Activated T-helper 17 cell treated with anti-CD3 and anti-CD28 coated beads, Interleukin-2, amount 50 U/mL, for 72 hours (primary cell): ENCODE data around the gene ILK. TPM values are rescaled to one million over a fixed set of nuclear protein-coding genes. Genes with fewer than 3 reads are reported as not detected.

Experiments used
- ATAC-seq: fragments of 150-1000 bp; cut with Tn5 transposase; replicated peaks from 2 replicates; pipeline ENCODE4 v1.10.0; 2021; ENCODE audit warnings: mild to moderate bottlenecking, moderate library complexity
- H3K27ac Mint-ChIP-seq: one replicate; pipeline ENCODE4 v1.8.0; 2022; ENCODE audit warnings: mixed read lengths
- H3K27me3 Mint-ChIP-seq: one replicate; pipeline ENCODE4 v1.8.0; 2022; ENCODE audit warnings: mixed read lengths
- H3K36me3 Mint-ChIP-seq: one replicate; pipeline ENCODE4 v1.8.0; 2022; ENCODE audit warnings: low read depth, mild to moderate bottlenecking, mixed read lengths
- H3K4me1 Mint-ChIP-seq: one replicate; pipeline ENCODE4 v1.8.0; 2022; ENCODE audit warnings: mixed read lengths
- H3K4me3 Mint-ChIP-seq: one replicate; pipeline ENCODE4 v1.8.0; 2022; ENCODE audit warnings: mild to moderate bottlenecking, mixed read lengths
- H3K9me3 Mint-ChIP-seq: one replicate; pipeline ENCODE4 v1.8.0; 2022; ENCODE audit warnings: mixed read lengths
- total RNA-seq, 2 donors: library from RNA; stranded (reverse); gene quantifications; one replicate each; pipeline ENCODE4 v1.2.3, GENCODE V29; 2022

ILK gene
- total RNA-seq, 2 donors from 2014 or later = 85.0 to 113 TPM

DNA sequence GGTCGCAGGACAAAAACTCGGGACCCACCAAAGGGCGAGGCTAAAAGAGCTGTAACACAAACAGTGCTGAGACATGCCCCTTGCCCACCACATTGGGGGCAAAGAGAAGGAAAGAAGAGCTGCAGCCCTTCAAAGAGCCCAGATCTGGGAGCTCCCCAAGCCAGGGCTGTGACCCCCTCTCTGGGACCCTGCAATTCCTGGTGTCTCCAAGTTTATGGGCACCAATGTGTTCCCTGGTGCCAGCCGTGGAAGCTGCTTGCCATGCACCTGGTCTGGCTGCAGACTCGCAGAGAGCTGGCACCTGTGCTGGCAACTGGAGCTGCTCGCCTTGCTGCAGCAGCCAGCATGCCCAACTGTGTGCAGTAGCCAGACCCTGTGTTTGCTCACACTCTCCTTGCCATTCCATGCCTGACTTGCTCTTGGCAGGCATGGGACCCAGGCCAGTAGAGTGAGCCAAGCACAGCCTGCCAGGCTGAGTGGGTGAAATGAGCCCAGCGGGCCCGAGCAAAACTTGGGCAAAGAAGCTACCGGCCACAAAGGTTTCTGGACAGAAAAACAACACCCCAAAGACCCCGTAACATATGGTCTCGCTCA is 16.1 kb upstream of the ILK start:
- Mint-ChIP-seq H3K36me3 (peaks cover 68% of the 10 kb centered on the region), H3K4me3 (no peak overlapping the region), H3K27ac (peak overlapping the region; percentile 61), H3K9me3 (peaks cover 18% of the 10 kb centered on the region), H3K4me1 (peaks cover 4% of the 10 kb centered on the region), H3K27me3 (no peaks in the 10 kb centered on the region)
- ATAC-seq = no peak

DNA sequence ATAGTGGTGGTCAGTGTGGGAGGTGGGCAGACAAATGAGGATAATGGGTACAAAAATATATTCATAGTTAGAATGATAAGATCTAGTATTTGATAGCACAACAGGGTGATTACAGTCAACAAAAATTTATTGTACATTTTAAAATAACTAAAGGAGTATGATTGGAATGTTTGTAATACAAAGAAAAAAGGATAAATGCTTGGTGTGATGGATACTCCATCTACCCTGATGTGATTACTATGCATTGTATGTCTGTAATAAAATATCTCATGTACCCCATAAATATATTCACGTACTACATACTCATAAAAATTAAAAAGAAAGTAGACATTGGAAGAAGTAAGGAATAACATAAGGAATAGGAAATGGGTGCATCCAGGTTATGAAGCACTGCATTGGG is 15.6 kb upstream of the ILK start:
- H3K36me3 Mint-ChIP-seq = peaks cover 69% of the 10 kb centered on the region
- no peaks in the 10 kb centered on the region for H3K27me3 Mint-ChIP-seq
- H3K4me1 Mint-ChIP-seq = peaks cover 4% of the 10 kb centered on the region
- peak overlapping the region; percentile 61 for H3K27ac Mint-ChIP-seq
- ATAC-seq = no peak
- H3K9me3 Mint-ChIP-seq = peaks cover 16% of the 10 kb centered on the region
- H3K4me3 Mint-ChIP-seq = no peak overlapping the region

DNA sequence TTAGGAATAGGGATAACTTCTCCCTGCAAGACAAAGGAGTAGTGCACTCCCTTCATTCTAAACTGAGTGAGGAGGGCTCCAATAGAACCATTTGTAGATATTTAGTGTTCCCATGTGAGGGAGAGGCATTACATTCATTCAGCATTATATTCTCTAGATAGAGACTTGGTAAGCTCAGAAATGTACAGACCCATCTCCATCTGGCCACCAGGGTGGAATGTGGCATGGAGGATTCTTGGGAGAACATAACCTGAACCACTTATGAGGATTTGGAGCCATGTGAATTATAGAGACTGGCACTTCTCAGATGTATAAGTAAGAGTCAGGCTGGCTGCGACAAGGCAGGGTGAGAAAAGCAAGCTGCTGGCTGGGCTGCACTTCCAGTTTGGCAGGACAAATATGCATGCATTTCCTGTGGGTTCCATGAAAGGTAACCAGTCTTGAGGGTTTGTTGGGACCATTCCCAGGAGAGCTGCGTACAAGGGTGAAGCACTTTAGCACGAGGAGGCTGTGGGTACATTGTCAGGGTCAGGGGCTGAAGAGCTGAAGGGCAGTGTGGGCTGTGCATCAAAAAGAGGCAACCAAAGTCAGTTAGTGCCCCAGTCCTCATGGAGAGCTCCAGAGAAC is 9.3 kb upstream of the ILK start:
- H3K27ac Mint-ChIP-seq = peak overlapping the region; percentile 15
- no peak for ATAC-seq
- H3K36me3 Mint-ChIP-seq = peaks cover 90% of the 10 kb centered on the region
- peaks cover 21% of the 10 kb centered on the region for H3K4me1 Mint-ChIP-seq
- no peaks in the 10 kb centered on the region for H3K9me3 Mint-ChIP-seq
- H3K27me3 Mint-ChIP-seq = no peaks in the 10 kb centered on the region
- H3K4me3 Mint-ChIP-seq = no peak overlapping the region

DNA sequence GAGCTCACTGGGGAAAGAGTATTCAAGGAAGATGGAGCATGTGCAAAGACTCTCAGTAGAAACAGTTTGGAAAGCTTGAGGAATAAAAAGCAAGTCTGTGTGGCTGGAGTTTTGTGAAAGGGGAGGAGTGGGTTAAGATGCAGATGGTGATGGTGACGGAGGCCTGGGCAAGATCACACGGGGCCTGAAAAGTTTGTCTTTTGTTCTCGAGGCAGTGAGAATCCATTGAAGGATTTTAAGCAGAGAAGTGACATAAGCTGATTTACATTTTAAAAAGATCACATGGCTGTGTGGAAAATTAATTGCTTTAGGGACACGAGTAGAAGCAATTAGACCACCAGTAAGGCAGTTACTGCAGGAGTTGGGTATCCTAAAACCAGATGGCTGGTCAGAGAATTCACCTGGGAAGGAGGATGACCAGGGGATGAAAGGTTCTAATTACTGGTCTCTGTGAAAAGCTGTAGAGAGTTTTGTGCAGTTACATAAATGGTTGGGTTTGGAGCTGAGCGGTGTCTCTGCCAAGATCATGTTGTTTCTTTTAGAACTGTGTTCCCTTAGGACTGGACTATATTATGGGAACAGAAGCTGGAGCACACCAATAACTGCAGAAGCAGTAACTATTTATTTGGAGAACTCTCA is 7.2 kb upstream of the ILK start:
- Mint-ChIP-seq H3K9me3 (no peaks in the 10 kb centered on the region), H3K4me1 (peaks cover 21% of the 10 kb centered on the region), H3K27me3 (no peaks in the 10 kb centered on the region), H3K4me3 (no peak overlapping the region), H3K27ac (peak overlapping the region; percentile 26), H3K36me3 (peaks cover 86% of the 10 kb centered on the region)
- no peak for ATAC-seq

DNA sequence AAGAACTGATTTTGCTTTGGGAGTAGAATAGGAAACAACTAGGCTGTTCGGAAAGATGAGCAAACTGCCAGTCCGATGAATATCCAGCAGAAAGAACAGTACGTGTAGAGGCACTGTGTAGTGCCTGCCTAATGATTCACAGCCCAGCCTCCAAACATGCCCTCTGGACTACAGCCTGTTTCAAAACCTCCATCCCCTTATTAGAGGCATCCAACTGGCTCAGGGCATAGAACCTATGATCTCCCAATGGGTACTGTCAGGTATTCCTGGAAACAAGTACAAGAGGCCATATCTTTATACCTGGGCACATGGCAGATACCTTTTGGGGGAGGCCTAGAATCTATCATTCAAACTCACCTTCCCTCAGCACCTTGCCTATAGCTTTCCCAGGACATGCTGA is 5.0 kb upstream of the ILK start:
- H3K27me3 Mint-ChIP-seq = no peaks in the 10 kb centered on the region
- peaks cover 64% of the 10 kb centered on the region for H3K36me3 Mint-ChIP-seq
- no peaks in the 10 kb centered on the region for H3K9me3 Mint-ChIP-seq
- H3K4me3 Mint-ChIP-seq = no peak overlapping the region
- peak overlapping the region; percentile 41 for H3K27ac Mint-ChIP-seq
- no peak for ATAC-seq
- H3K4me1 Mint-ChIP-seq = peaks cover 21% of the 10 kb centered on the region

DNA sequence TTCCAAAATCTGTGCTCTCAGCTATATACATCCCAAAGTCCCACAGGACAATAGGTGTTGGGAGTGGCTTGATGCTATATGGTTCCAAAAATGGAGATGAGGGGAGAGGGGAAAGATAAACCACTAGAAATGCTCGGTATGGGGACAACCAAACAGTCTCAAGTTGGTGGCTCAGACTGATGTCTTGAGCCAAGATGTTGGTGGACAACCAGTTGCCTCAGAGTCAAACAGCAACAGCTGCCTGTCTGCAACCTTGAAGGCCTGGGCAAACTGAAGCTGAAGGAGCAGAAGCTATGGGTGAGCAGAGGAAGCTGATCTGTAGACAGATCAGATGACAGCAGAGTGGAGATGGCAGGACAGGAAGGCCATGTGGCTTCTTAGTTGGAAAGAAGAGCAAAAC is 4.1 kb upstream of the ILK start:
- Mint-ChIP-seq H3K36me3 (peaks cover 56% of the 10 kb centered on the region), H3K4me1 (peaks cover 16% of the 10 kb centered on the region), H3K27me3 (no peaks in the 10 kb centered on the region), H3K9me3 (no peaks in the 10 kb centered on the region), H3K27ac (peak overlapping the region; percentile 41), H3K4me3 (no peak overlapping the region)
- no peak for ATAC-seq

DNA sequence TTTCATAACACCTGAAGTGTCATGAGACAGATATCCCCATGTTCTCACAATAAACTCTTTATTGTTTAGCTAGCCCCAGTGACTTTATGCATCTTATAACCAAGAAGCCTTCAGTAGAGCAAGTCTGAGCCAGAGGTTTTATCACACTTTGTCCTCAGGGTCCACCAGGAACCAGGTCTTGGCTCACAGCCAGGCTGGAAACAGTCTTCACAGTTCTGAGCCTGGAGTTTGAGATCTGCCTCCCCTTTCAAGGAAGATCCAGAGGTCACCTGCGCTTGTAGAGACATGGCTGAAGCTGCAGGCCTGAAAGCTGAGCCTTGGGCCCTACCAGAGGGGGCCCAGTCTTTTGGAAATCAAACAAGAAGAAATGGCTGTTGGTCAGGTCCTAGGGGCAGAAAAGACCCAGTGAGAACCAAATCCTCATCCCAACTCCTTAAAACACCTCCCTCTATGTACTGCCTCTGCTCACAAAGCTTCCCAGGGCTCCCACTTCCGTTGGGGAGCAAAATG is 3.6 kb upstream of the ILK start:
- Mint-ChIP-seq H3K27me3 (no peaks in the 10 kb centered on the region), H3K27ac (no peak overlapping the region), H3K9me3 (no peaks in the 10 kb centered on the region), H3K36me3 (peaks cover 52% of the 10 kb centered on the region), H3K4me1 (peaks cover 13% of the 10 kb centered on the region), H3K4me3 (no peak overlapping the region)
- no peak for ATAC-seq

DNA sequence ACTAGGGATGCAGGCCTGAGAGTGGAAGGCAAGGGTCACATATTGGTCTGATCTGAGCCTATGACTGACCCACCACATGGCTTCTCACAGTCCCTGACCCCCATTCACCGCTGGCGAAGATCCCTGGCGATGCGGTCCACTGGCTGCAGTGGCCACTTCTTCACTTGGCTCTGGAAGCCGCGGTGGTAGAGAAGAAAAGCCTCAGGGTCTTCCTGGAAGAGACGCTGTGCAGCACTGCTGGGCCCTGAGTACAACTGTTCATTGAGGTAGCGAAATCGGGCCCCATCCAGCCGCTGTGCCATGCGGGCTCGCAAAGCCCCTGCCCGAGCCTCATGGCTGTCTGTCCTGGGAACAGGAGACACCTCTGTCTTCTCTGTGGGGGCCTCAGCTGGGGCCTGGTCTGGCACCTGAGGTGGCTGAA is 2.5 kb upstream of the ILK start:
- H3K27me3 Mint-ChIP-seq = no peaks in the 10 kb centered on the region
- H3K36me3 Mint-ChIP-seq = peaks cover 46% of the 10 kb centered on the region
- no peaks in the 10 kb centered on the region for H3K9me3 Mint-ChIP-seq
- ATAC-seq = no peak
- H3K4me3 Mint-ChIP-seq = no peak overlapping the region
- peaks cover 13% of the 10 kb centered on the region for H3K4me1 Mint-ChIP-seq
- H3K27ac Mint-ChIP-seq = no peak overlapping the region

DNA sequence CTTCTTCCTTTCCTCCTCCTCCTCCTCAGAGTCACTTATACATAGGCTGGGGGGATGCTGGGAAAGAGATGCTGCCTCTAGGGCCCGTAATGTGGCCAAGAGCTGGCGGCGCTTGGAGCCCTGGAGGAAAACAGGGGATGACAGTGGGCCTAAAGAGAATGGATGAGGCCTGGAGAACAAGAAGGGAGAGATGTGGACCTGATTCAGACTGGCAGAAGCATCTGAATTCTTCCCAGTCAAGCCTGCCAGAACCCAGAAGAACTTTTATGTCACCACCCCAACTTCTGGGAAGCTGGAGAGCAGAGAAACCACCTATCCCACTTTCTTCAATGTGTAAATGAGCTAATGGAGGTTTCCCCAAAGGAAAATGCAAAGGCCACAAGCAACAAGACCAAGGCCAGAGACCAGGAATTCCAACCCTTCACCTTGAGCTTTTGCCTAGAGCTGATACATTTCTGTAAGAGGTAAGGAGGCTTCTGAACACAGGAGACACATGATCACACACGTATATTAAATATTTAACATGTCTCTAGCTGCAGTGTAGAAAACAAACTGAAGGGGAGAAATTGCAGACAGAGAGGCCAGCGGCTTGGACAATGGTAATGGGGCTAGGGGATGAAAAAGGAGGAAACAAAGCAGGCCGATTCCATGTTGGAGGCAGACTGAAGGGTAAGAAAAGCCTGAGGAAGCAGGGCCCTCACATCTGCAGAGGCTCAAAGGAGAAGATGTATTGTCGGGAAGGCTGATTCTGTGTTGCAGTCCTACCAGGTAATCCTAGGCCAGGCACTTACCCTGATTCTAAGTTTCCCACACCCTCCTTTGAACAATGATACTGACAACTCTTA is 1.3 kb upstream of the ILK start:
- H3K4me3 Mint-ChIP-seq = no peak overlapping the region
- H3K4me1 Mint-ChIP-seq = peaks cover 20% of the 10 kb centered on the region
- no peak for ATAC-seq
- no peaks in the 10 kb centered on the region for H3K9me3 Mint-ChIP-seq
- no peaks in the 10 kb centered on the region for H3K27me3 Mint-ChIP-seq
- no peak overlapping the region for H3K27ac Mint-ChIP-seq
- H3K36me3 Mint-ChIP-seq = peaks cover 45% of the 10 kb centered on the region

DNA sequence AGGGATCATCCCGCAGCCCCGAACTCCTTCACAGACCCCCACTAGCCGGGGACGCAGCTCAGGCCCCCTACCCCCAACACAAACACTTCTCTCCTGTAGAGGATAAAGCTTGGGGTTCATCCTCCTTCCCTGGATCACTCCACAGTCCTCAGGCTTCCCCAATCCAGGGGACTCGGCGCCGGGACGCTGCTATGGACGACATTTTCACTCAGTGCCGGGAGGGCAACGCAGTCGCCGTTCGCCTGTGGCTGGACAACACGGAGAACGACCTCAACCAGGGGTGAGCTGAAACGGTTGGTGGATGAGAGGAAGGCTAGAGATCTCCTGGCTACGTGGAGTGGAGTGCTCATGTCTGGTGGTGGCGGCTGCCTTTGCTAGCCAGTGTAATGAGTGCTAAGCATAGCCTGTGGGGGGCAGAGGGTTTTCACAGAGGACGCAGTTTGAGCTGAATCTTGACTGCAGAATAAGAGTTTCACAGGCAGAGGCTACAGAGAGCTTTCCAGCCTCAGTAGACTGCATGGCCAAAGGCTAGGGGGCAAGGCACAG is 580 bp downstream of the ILK start:
- Mint-ChIP-seq H3K4me3 (no peak overlapping the region), H3K27me3 (no peaks in the 10 kb centered on the region), H3K4me1 (peaks cover 16% of the 10 kb centered on the region), H3K27ac (no peak overlapping the region), H3K9me3 (no peaks in the 10 kb centered on the region), H3K36me3 (peaks cover 45% of the 10 kb centered on the region)
- peak; percentile 52 for ATAC-seq

DNA sequence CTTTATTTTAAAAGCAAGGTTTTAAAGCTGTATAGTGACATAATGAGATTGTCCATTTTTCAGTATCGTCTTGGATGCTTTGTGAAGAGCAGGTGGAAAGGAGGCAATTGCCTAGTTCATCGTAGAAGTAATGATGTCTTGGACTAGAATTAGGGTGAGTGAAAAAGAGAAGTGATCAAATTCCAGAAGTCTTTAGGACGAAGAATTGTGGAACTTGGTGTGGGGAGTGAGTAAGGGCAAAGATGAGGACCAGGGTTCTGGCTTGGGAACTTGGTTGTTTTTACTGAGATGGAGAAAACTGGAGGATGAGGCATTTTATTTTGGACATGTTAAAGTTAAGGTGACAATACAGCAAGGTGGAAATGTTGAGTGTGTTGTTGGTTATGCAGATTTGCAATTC is 1.2 kb downstream of the ILK start:
- no peak overlapping the region for H3K4me3 Mint-ChIP-seq

DNA sequence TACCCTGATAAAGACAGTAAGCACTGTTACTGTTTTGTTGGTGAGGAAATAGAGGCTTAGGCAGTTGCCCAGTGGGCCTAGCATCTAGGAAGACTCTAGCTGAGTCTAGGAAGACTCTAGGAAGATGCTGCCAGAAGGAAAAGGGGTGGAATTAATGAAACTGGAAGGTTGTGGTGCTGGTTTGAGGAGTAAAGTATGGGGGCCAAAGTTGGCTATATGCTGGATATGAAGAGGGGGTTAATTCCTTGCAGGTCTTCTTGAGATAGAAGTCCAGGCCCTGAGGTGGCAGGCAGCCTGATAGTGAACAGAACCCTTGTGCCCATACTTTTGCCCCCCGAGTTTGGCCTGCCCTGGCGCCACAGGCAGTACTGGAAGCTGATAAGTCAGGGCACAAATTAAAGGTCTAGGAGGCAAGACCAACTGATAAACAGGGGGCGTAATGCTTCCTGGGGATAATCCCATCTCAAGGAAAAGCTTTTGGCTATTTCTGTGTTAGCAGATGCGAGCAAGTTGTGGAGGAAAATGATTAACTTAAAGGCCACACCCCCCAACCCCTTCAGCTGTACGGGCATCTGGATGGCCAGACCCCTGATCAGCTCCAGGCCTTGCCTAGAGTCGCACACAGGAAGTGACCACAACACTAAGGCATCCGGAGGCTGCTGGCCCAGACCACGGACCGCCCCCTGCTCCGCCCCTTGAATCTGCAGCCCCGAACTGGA is 3.1 kb downstream of the ILK start:
- Mint-ChIP-seq H3K27me3 (no peaks in the 10 kb centered on the region), H3K27ac (no peak overlapping the region), H3K9me3 (no peaks in the 10 kb centered on the region), H3K4me3 (no peak overlapping the region), H3K36me3 (peaks cover 56% of the 10 kb centered on the region), H3K4me1 (peaks cover 28% of the 10 kb centered on the region)
- ATAC-seq = peak; percentile 46

More for the DNA sequence above, 1.2 kb downstream of the ILK start:
- Mint-ChIP-seq H3K9me3 (no peaks in the 10 kb centered on the region), H3K27ac (no peak overlapping the region), H3K4me1 (peaks cover 19% of the 10 kb centered on the region), H3K36me3 (peaks cover 45% of the 10 kb centered on the region), H3K27me3 (no peaks in the 10 kb centered on the region)
- ATAC-seq = no peak

DNA sequence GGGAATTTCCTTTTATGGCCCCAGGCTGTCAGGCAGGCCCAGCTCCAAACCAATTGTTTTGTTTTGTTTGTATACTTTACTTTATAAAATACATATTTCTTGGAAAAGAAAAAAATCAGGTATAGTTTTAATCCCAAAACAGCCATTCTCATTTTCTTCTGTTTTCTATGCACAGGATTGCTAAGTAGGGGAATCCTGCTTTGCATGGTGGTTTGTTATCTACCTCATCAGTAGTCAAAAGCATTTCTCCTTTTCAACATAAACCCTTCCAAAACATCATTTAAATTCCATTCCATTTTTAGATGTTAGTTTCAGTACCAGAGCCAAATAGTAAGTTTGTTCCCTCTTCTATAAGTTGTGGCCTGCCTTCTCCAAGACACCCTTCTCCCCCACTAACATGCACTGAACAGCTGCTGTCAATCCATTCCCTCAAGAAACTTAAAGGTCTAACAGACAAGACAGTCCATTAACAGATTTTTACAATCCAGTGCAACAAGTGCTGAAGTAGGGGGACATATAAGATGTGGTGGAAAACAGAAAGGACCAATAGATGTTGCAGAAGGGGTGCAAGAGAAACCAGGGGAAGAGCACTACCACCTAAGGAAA is 3.7 kb downstream of the ILK start:
- H3K36me3 Mint-ChIP-seq = peaks cover 57% of the 10 kb centered on the region
- peaks cover 28% of the 10 kb centered on the region for H3K4me1 Mint-ChIP-seq
- no peak overlapping the region for H3K4me3 Mint-ChIP-seq
- no peak overlapping the region for H3K27ac Mint-ChIP-seq
- H3K9me3 Mint-ChIP-seq = no peaks in the 10 kb centered on the region
- ATAC-seq = peak; percentile 23
- no peaks in the 10 kb centered on the region for H3K27me3 Mint-ChIP-seq
